Sigmoid colon (tissue), 7 donors: Measurements from ENCODE around the gene AP3B1. TPM values are rescaled to one million over a fixed set of nuclear protein-coding genes. Genes with fewer than 3 reads are reported as not detected.

Source experiments
- DNase-seq: peaks from one replicate; pipeline ENCODE4 v3.0.0-alpha.2; 2019
- H3K27ac ChIP-seq, 4 donors: fragments of 200-600 bp; sonication (generic); one replicate each; pipeline ENCODE4 v1.5.1; 2016 to 2019; ENCODE audit warnings: mild to moderate bottlenecking in 1 of 4
- H3K27me3 ChIP-seq, 3 donors: fragments of 200-600 bp; sonication (generic); one replicate each; pipeline ENCODE4 v1.5.1; 2019; ENCODE audit warnings: mild to moderate bottlenecking in 1 of 3
- H3K36me3 ChIP-seq, 4 donors: fragments of 200-600 bp; sonication (generic); one replicate each; pipeline ENCODE4 v1.5.1; 2016 to 2019
- H3K4me1 ChIP-seq, 4 donors: fragments of 200-600 bp; sonication (generic); one replicate each; pipeline ENCODE4 v1.5.1; 2017 to 2019
- H3K4me3 ChIP-seq, 4 donors: fragments of 200-600 bp; sonication (generic); one replicate each; pipeline ENCODE4 v1.5.1; 2017 to 2019; ENCODE audit warnings: mild to moderate bottlenecking in 2 of 4, moderate library complexity in 1 of 4
- H3K9me3 ChIP-seq, 4 donors: fragments of 200-600 bp in 3 of 4; sonication (generic) in 3 of 4; one replicate each; pipeline versions ENCODE4 v1.5.1 to v1.6.1; 2013 to 2019
- EP300 ChIP-seq, 4 donors: sonication (generic); formaldehyde crosslinking; IDR thresholded peaks; one replicate each; pipeline ENCODE4 v1.6.1; 2017; ENCODE audit warnings: antibody characterized with exemption in 4 of 4
- POLR2A ChIP-seq, 2 donors: fragments of 450-650 bp; IDR thresholded peaks; one replicate each; pipeline ENCODE4 v1.6.1; 2016; ENCODE audit warnings: antibody characterized with exemption in 2 of 2, mild to moderate bottlenecking in 2 of 2, moderate library complexity in 2 of 2
- POLR2AphosphoS5 ChIP-seq, 4 donors: sonication (generic); formaldehyde crosslinking; IDR thresholded peaks; one replicate each; pipeline ENCODE4 v1.6.1; 2017; ENCODE audit warnings: antibody characterized with exemption in 4 of 4
- WGBS, 2 donors: extraction: QIAGEN DNeasy Blood & Tissue Kit; methylation state at CpG; one replicate each; pipeline ENCODE4 v1.1.7; 2013; 5-methylcytosine and 5-hydroxymethylcytosine counted together
- intact Hi-C: fragments of 100-400 bp; cut with DNase I; formaldehyde crosslinking; loops from one replicate; pipeline ENCODE4 v1.15.1; 2023
- polyA plus RNA-seq, 3 donors: library from polyadenylated mRNA; stranded (reverse); fragments of 200-250 nt; gene quantifications; one replicate each; pipeline ENCODE4 v1.2.3, GENCODE V29; 2013
- total RNA-seq, 4 donors: library from RNA; depleted of rRNA; stranded (reverse); fragments of >200 nt; gene quantifications; one replicate each; pipeline ENCODE4 v1.1.0, GENCODE V29; 2016
- TF ChIP-seq, protein P1 (sequence below), 4 experiments: fragments of 450-650 bp in 3 of 4; fragments of 200-600 bp in 1 of 4; IDR thresholded peaks; one replicate each; pipeline ENCODE4 v1.5.1; 2016 to 2019; ENCODE audit warnings: antibody characterized with exemption in 4 of 4, mild to moderate bottlenecking in 3 of 4, moderate library complexity in 2 of 4
- donor health status: healthy with polysubstance abuse.
- donor health status: Bipolar disorder and iron deficiency.
- donor health status: healthy.

Gene AP3B1
- total and polyA plus RNA-seq, 7 donors = 26.8 to 48.2 (median 35.1) TPM

DNA sequence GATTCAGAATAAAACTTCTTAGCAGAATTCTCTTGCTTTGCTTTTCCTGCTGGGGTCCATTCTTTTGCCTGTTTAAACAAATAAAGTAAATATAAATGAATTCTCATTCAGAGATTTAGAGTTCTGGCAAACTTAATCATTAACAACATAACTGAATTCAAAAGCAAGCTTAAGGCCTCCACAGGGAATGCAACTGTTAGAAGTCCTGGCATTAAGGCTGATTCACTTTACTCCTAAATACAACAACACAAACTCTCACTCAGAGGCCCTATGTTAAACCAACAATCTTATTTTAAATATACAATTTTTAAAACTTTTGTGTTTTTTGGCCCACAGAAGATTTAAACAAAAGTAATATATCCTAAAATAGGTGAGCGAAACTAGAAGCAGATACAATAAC, 178.3 kb downstream of the AP3B1 start:
- 96% methylated on average over 1 of the region's 1 CpG for WGBS, 2 donors
- Histone ChIP-seq H3K36me3 (peaks cover 0 to 61% (median 5%) of the 10 kb centered on the region in 4 donors), H3K4me1 (no peaks in the 10 kb centered on the region), H3K27me3 (no peaks in the 10 kb centered on the region), H3K27ac (no peak overlapping the region), H3K9me3 (peaks cover 0 to 2% (median 0%) of the 10 kb centered on the region in 4 donors), H3K4me3 (no peak overlapping the region)
- intact Hi-C loops = no loop called here
- DNase-seq = no peak
- no peak for TF ChIP-seq EP300 (IDR thresholded peaks at IDR 0.05)
- TF ChIP-seq, protein P1, sequence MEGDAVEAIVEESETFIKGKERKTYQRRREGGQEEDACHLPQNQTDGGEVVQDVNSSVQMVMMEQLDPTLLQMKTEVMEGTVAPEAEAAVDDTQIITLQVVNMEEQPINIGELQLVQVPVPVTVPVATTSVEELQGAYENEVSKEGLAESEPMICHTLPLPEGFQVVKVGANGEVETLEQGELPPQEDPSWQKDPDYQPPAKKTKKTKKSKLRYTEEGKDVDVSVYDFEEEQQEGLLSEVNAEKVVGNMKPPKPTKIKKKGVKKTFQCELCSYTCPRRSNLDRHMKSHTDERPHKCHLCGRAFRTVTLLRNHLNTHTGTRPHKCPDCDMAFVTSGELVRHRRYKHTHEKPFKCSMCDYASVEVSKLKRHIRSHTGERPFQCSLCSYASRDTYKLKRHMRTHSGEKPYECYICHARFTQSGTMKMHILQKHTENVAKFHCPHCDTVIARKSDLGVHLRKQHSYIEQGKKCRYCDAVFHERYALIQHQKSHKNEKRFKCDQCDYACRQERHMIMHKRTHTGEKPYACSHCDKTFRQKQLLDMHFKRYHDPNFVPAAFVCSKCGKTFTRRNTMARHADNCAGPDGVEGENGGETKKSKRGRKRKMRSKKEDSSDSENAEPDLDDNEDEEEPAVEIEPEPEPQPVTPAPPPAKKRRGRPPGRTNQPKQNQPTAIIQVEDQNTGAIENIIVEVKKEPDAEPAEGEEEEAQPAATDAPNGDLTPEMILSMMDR (IDR thresholded peaks at IDR 0.05) = no peak

DNA sequence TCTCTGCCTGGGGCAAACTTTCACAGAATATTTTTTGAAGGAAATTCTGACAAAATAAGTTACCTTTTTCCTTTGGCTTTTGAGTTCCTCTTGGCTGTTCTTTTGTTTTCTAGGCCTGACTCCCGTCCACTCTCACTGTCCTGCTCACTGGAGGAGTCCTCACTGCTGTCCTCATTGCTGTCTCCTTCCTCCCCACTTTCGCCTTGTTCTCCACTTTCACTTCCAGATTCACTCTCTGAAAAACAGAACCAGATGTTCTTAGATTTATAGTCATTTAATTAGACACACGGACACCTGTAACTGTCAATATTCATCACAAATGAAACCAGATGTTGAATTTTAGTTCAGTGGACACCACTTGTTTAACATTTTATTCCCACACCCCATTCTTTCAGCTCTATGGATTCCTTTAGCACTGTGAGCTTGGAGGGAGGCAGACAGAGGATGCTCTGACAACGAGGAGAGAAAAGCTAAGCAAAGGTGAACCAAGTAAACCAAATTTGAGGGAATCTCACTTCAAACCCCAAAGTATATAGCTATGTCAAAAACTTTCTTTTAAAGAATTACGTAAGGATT, 180.7 kb downstream of the AP3B1 start:
- intact Hi-C loops = no loop called here
- Histone ChIP-seq H3K4me1 (no peaks in the 10 kb centered on the region), H3K27ac (no peak overlapping the region), H3K27me3 (no peaks in the 10 kb centered on the region), H3K36me3 (peaks cover 0 to 63% (median 4%) of the 10 kb centered on the region in 4 donors), H3K9me3 (no peaks in the 10 kb centered on the region), H3K4me3 (no peak overlapping the region)
- DNase-seq = no peak
- TF ChIP-seq EP300 (IDR thresholded peaks at IDR 0.05) (no peak), POLR2AphosphoS5 (IDR thresholded peaks at IDR 0.05) (no peak), POLR2A (IDR thresholded peaks at IDR 0.05) (no peak)
- TF ChIP-seq, protein P1 (IDR thresholded peaks at IDR 0.05) = no peak
- 71 to 87% methylated on average over 5 of the region's 5 CpGs for WGBS, 2 donors

DNA sequence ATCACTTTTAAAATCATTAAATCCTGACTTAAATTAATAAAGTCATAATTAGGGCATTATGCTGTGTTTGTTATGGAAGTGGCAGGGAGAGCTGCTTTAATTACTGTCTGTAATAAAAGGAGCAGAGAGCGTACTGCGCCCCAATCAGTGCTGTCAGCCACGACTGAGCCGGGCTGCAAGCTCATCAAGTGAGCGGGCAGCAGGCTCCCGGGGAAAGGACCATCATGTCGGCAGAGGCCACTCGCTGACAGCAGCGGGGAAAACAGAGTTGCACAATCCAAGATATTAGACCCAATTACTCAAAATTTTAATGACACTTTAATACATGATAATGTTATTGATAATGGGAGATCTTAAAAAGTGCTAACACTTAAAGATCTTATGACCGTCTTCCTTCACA, 181.6 kb downstream of the AP3B1 start:
- 93 to 95% methylated on average over 10 of the region's 10 CpGs for WGBS, 2 donors
- intact Hi-C loops = no loop called here
- no peaks in the 10 kb centered on the region for H3K4me1 ChIP-seq
- no peaks in the 10 kb centered on the region for H3K27me3 ChIP-seq
- H3K4me3 ChIP-seq = no peak overlapping the region
- TF ChIP-seq POLR2A (IDR thresholded peaks at IDR 0.05) (no peak), POLR2AphosphoS5 (IDR thresholded peaks at IDR 0.05) (no peak), EP300 (IDR thresholded peaks at IDR 0.05) (no peak)
- TF ChIP-seq, protein P1 (IDR thresholded peaks at IDR 0.05) = no peak
- H3K36me3 ChIP-seq = peaks cover 0 to 58% (median 4%) of the 10 kb centered on the region in 4 donors
- H3K9me3 ChIP-seq = no peaks in the 10 kb centered on the region
- no peak for DNase-seq
- no peak overlapping the region for H3K27ac ChIP-seq

DNA sequence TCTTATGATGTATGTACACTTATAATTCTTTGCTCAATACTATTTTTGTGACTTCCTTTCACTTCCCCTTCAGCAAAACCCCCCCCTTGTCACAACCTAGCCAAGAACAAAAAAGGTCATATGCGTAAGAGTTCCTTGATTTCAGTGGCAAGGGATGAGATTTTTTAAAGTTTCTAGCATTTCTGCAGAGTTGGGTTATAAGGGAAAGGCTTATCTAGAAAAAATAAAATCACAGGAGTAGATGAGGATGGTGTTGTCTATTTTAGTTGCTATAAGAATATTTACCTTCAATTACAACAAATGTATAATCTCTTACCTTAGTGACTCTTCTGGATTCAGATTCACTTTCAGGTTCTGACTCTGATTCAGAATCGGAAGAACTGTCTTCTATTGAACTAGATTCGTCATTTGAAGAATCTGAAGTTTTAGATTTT, 184.6 kb downstream of the AP3B1 start:
- no peak for DNase-seq
- no peaks in the 10 kb centered on the region for H3K27me3 ChIP-seq
- 79 to 96% methylated on average over 3 of the region's 3 CpGs for WGBS, 2 donors
- H3K4me3 ChIP-seq = no peak overlapping the region
- TF ChIP-seq POLR2AphosphoS5 (IDR thresholded peaks at IDR 0.05) (no peak), POLR2A (IDR thresholded peaks at IDR 0.05) (no peak), EP300 (IDR thresholded peaks at IDR 0.05) (no peak)
- TF ChIP-seq, protein P1 (IDR thresholded peaks at IDR 0.05) = no peak
- H3K27ac ChIP-seq = no peak overlapping the region
- H3K36me3 ChIP-seq = peaks cover 0 to 45% (median 2%) of the 10 kb centered on the region in 4 donors
- no peaks in the 10 kb centered on the region for H3K9me3 ChIP-seq
- intact Hi-C loops = no loop called here
- no peaks in the 10 kb centered on the region for H3K4me1 ChIP-seq

- intact Hi-C loops = no loop called here
- no peaks in the 10 kb centered on the region for H3K9me3 ChIP-seq
- no peaks in the 10 kb centered on the region for H3K27me3 ChIP-seq
- no peak for DNase-seq
- H3K4me3 ChIP-seq = no peak overlapping the region
- WGBS, 2 donors = 79 to 91% methylated on average over 3 of the region's 3 CpGs
- no peak overlapping the region for H3K27ac ChIP-seq
- no peaks in the 10 kb centered on the region for H3K4me1 ChIP-seq
- no peak for TF ChIP-seq POLR2A (IDR thresholded peaks at IDR 0.05)
- no peak for TF ChIP-seq EP300 (IDR thresholded peaks at IDR 0.05)
- no peak for TF ChIP-seq POLR2AphosphoS5 (IDR thresholded peaks at IDR 0.05)
- TF ChIP-seq, protein P1 (IDR thresholded peaks at IDR 0.05) = no peak
- peaks cover 0 to 32% (median 2%) of the 10 kb centered on the region in 4 donors for H3K36me3 ChIP-seq
Measured at GRCh38 chr5:78108564-78108963, 185.9 kb downstream of the AP3B1 start.
